ENCODE results near the gene RIOK3. TPM values are rescaled to one million over a fixed set of nuclear protein-coding genes. Genes with fewer than 3 reads are reported as not detected.

RIOK3 gene
- total and polyA plus RNA-seq, 2 of the 4 experiments (the other 2 are of a cell fraction): 21.5 to 38.9 TPM

DNA sequence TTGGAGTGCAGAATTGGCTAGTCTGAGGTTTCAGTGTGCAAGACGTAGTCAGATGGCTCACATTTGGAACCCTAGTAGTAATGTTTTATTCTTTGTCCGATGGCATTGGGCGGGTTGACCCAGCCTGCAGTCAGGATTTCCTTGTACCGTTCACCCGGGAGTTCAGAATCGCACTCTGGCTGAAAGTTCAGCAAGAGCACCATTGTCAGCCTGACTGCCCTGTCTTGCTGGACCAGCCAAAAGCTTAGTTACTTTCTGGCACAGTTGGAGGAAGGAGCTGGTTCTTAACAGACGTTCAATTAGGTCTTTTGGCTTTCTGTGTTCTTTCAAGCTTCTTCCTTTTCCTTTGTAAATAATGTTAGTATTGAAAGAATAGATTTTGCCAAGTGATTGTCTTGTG is 68.8 kb downstream of the RIOK3 start:
- peaks cover 15% of the 10 kb centered on the region; the same call in 1 of the 2 replicates for H4K20me1 ChIP-seq (ENCODE audit: insufficient read depth, low read length)
- H2AK9ac ChIP-seq (replicated peaks; ENCODE audit: low read depth, low read length, poor library complexity): no peak overlapping the region
- H3K79me1 ChIP-seq (ENCODE audit: low read depth in 1 of 2, low read length in 2 of 2): peaks cover 0 to 12% of the 10 kb centered on the region in 2 experiments; a peak in 2 of 4 replicates
- no peak overlapping the region for H4K5ac ChIP-seq (ENCODE audit: low read depth, low read length)
- H2AK5ac ChIP-seq (ENCODE audit: low read depth, low read length): no peak overlapping the region
- no peak overlapping the region for H2BK120ac ChIP-seq (ENCODE audit: low read depth, low read length)
- H3K4me3 ChIP-seq (ENCODE audit: insufficient read depth, low read depth, low read length): no peak overlapping the region
- dilution Hi-C loops (cut with HindIII; ENCODE audit: low sequenced_read_pairs, unreplicated experiment): no loop called here
- H3K4ac ChIP-seq (ENCODE audit: low read depth, low read length): no peak overlapping the region
- no peak overlapping the region for H2AFZ ChIP-seq (replicated peaks; ENCODE audit: low read length, poor library complexity)
- no peaks in the 10 kb centered on the region for H3K9me3 ChIP-seq (ENCODE audit: control insufficient read depth, insufficient read depth, low read length)
- H3K23ac ChIP-seq (ENCODE audit: low read depth, low read length): no peak overlapping the region
- ATAC-seq (ENCODE audit: low read depth) (no peak), DNase-seq (no peak)
- no peak overlapping the region for H4K8ac ChIP-seq (ENCODE audit: low read depth in 2 of 2, low read length in 2 of 2)
- ChIA-PET CTCF (no interaction called here), POLR2A (ENCODE audit: unreplicated experiment) (no interaction called here)
- no peak for TF ChIP-seq FOS (IDR thresholded peaks at IDR 0.05; ENCODE audit: low read depth, low read length)
- intact Hi-C loops (cut with micrococcal nuclease): no loop called here
- H3K14ac ChIP-seq (replicated peaks; ENCODE audit: low read depth, low read length): no peak overlapping the region
- 100% methylated on average over 6 of the region's 7 CpGs; no CpG with 5 or more reads in 1 of the 2 experiments for WGBS, 2 experiments (ENCODE audit: extremely low coverage in 2 of 2, insufficient read length in 1 of 2)
- no peak overlapping the region for H3K18ac ChIP-seq (ENCODE audit: low read depth, low read length)
- H4K91ac ChIP-seq (ENCODE audit: insufficient read depth, low read depth, low read length): no peak overlapping the region
- H3K27me3 ChIP-seq (ENCODE audit: control insufficient read depth, insufficient read depth, low read length): no peaks in the 10 kb centered on the region
- in situ Hi-C loops (cut with MboI; ENCODE audit: low sequenced_read_pairs): no loop called here
- no peak overlapping the region for H2BK15ac ChIP-seq (ENCODE audit: low read depth, low read length)
- no peak overlapping the region for H3K4me2 ChIP-seq (ENCODE audit: low read depth, low read length)
- no TSS peak for BruUV-seq (replicated peaks)
- no peak overlapping the region for H3K56ac ChIP-seq (ENCODE audit: extremely low read depth, insufficient read depth, low read length)
- H3K27ac ChIP-seq (ENCODE audit: insufficient read depth, low read length): no peak overlapping the region
- peaks cover 56% of the 10 kb centered on the region for H3K36me3 ChIP-seq (ENCODE audit: control insufficient read depth, insufficient read depth, low read length)
- peaks cover 17% of the 10 kb centered on the region for H3K9me1 ChIP-seq (ENCODE audit: insufficient read depth, low read length)
- no peak overlapping the region for H2BK5ac ChIP-seq (ENCODE audit: low read depth, low read length, poor library complexity, severe bottlenecking)
- H2BK20ac ChIP-seq (ENCODE audit: low read depth, low read length): no peak overlapping the region
- H3K9ac ChIP-seq (ENCODE audit: low read depth, low read length): no peak overlapping the region
- H3K4me1 ChIP-seq (ENCODE audit: control insufficient read depth, insufficient read depth, low read length): peaks cover 8% of the 10 kb centered on the region
